IMR-90 (cell line): Measurements from ENCODE around the gene SH3TC1. TPM values are rescaled to one million over a fixed set of nuclear protein-coding genes. Genes with fewer than 3 reads are reported as not detected.

ENCODE experiments used
- ATAC-seq: fragments of 200-7000 bp; cut with Tn5 transposase; 2 replicates; pipeline ENCODE4 v1.9.1; 2020; ENCODE audit warnings: low read depth, mild to moderate bottlenecking, moderate library complexity
- BruUV-seq: library from RNA; stranded (reverse); fragments of 400-500 nt; replicated peaks from 2 replicates; lab custom pipeline; 2021; lab: Mats Ljungman, UMichigan
- CTCF ChIA-PET: fragments of 300-600 bp; formaldehyde crosslinking; extraction: SDS; loops from one replicate; lab custom pipeline; 2021; ENCODE audit warnings: antibody characterized with exemption; lab: Yijun Ruan, JAX
- POLR2A ChIA-PET: fragments of 300-600 bp; sonication (Branson Sonifier 250); formaldehyde crosslinking; loops from one replicate; lab custom pipeline; 2022; ENCODE audit warnings: antibody characterized with exemption; ENCODE audit not compliant: unreplicated experiment; lab: Charles Lee
- DNase-seq: peaks from one replicate; pipeline ENCODE4 v3.0.0; 2013
- H2AFZ ChIP-seq: replicated peaks from 2 replicates; pipeline ENCODE3; 2013; ENCODE audit warnings: low read length, mild to moderate bottlenecking; ENCODE audit not compliant: poor library complexity
- H2AK5ac ChIP-seq: 2 replicates; pipeline ENCODE4 v1.6.1; 2013; ENCODE audit warnings: low read depth, low read length, inconsistent platforms
- H2AK9ac ChIP-seq: replicated peaks from 2 replicates; pipeline ENCODE3; 2013; ENCODE audit warnings: mild to moderate bottlenecking, low read depth, low read length, moderate library complexity; ENCODE audit not compliant: poor library complexity
- H2BK120ac ChIP-seq: 2 replicates; pipeline ENCODE4 v1.6.1; 2013; ENCODE audit warnings: low read depth, low read length, inconsistent platforms
- H2BK15ac ChIP-seq: 3 replicates; pipeline ENCODE4 v1.6.1; 2013; ENCODE audit warnings: low read depth, low read length, inconsistent platforms
- H2BK20ac ChIP-seq: 2 replicates; pipeline ENCODE4 v1.6.1; 2013; ENCODE audit warnings: low read depth, mild to moderate bottlenecking, inconsistent platforms, low read length, moderate library complexity
- H2BK5ac ChIP-seq: 2 replicates; pipeline ENCODE4 v1.6.1; 2013; ENCODE audit warnings: mild to moderate bottlenecking, low read depth, low read length, inconsistent platforms; ENCODE audit not compliant: poor library complexity, severe bottlenecking
- H3K14ac ChIP-seq: replicated peaks from 2 replicates; pipeline ENCODE4 v1.6.1; 2013; ENCODE audit warnings: low read depth, low read length, inconsistent platforms
- H3K18ac ChIP-seq: 2 replicates; pipeline ENCODE4 v1.6.1; 2013; ENCODE audit warnings: low read depth, low read length, control low read depth
- H3K23ac ChIP-seq: 2 replicates; pipeline ENCODE4 v1.6.1; 2013; ENCODE audit warnings: low read depth, low read length, inconsistent platforms
- H3K27ac ChIP-seq: 2 replicates; pipeline ENCODE4 v1.5.1; 2013; ENCODE audit warnings: mild to moderate bottlenecking, control low read depth, low read length; ENCODE audit not compliant: insufficient read depth
- H3K27me3 ChIP-seq: 2 replicates; pipeline ENCODE4 v1.6.1; 2013; ENCODE audit warnings: low read length; ENCODE audit not compliant: control insufficient read depth, insufficient read depth
- H3K36me3 ChIP-seq: 2 replicates; pipeline ENCODE4 v1.6.1; 2013; ENCODE audit warnings: low read length, mixed read lengths; ENCODE audit not compliant: control insufficient read depth, insufficient read depth
- H3K4ac ChIP-seq: 2 replicates; pipeline ENCODE4 v1.6.1; 2013; ENCODE audit warnings: low read depth, low read length, inconsistent platforms
- H3K4me1 ChIP-seq: 2 replicates; pipeline ENCODE4 v1.6.1; 2013; ENCODE audit warnings: low read length, mixed read lengths; ENCODE audit not compliant: control insufficient read depth, insufficient read depth
- H3K4me2 ChIP-seq: 2 replicates; pipeline ENCODE4 v1.6.1; 2013; ENCODE audit warnings: low read depth, mild to moderate bottlenecking, control low read depth, low read length, moderate library complexity
- H3K4me3 ChIP-seq: 2 replicates; pipeline ENCODE4 v1.5.1; 2013; ENCODE audit warnings: low read depth, mild to moderate bottlenecking, control low read depth, low read length, moderate library complexity; ENCODE audit not compliant: insufficient read depth
- H3K56ac ChIP-seq: 2 replicates; pipeline ENCODE4 v1.6.1; 2013; ENCODE audit warnings: low read length, inconsistent platforms; ENCODE audit not compliant: insufficient read depth; ENCODE audit errors: extremely low read depth
- H3K79me1 ChIP-seq, 2 experiments: 2 replicates each; pipeline ENCODE4 v1.6.1; 2013; ENCODE audit warnings: low read length in 2 of 2, inconsistent platforms in 1 of 2, low read depth in 1 of 2
- H3K9ac ChIP-seq: 2 replicates; pipeline ENCODE4 v1.6.1; 2013; ENCODE audit warnings: low read depth, low read length, control low read depth
- H3K9me1 ChIP-seq: 2 replicates; pipeline ENCODE4 v1.6.1; 2013; ENCODE audit warnings: low read length, inconsistent platforms; ENCODE audit not compliant: insufficient read depth
- H3K9me3 ChIP-seq: 2 replicates; pipeline ENCODE4 v1.6.1; 2013; ENCODE audit warnings: low read length; ENCODE audit not compliant: control insufficient read depth, insufficient read depth
- H4K20me1 ChIP-seq: 2 replicates; pipeline ENCODE4 v1.6.1; 2013; ENCODE audit warnings: low read length, inconsistent platforms; ENCODE audit not compliant: insufficient read depth
- H4K5ac ChIP-seq: 2 replicates; pipeline ENCODE4 v1.6.1; 2013; ENCODE audit warnings: mild to moderate bottlenecking, low read depth, low read length, control low read depth
- H4K8ac ChIP-seq, 2 experiments: 2 replicates each; pipeline ENCODE4 v1.6.1; 2013; ENCODE audit warnings: low read depth in 2 of 2, low read length in 2 of 2, control low read depth in 1 of 2, inconsistent platforms in 1 of 2
- H4K91ac ChIP-seq: 2 replicates; pipeline ENCODE4 v1.6.1; 2013; ENCODE audit warnings: low read depth, low read length, inconsistent platforms; ENCODE audit not compliant: insufficient read depth
- BHLHE40 ChIP-seq: fragments of 150-350 bp; IDR thresholded peaks from 2 replicates; pipeline ENCODE4 v1.6.1; 2016; ENCODE audit warnings: mild to moderate bottlenecking, low read depth, low read length
- CEBPB ChIP-seq: IDR thresholded peaks from 2 replicates; pipeline ENCODE4 v1.6.1; 2012; ENCODE audit warnings: low read depth, low read length, improper control_type of control experiment
- CHD1 ChIP-seq: IDR thresholded peaks from 2 replicates; pipeline ENCODE4 v1.6.1; 2012; ENCODE audit warnings: low read depth, low read length, improper control_type of control experiment
- CTCF ChIP-seq: conservative IDR thresholded peaks from 2 replicates; pipeline ENCODE4 v1.5.1; 2012; ENCODE audit warnings: mild to moderate bottlenecking, low read depth, low read length, improper control_type of control experiment
- ELK1 ChIP-seq: fragments of 150-350 bp; IDR thresholded peaks from 2 replicates; pipeline ENCODE4 v1.6.1; 2016; ENCODE audit warnings: low read depth, mild to moderate bottlenecking, low read length, moderate library complexity, borderline replicate concordance
- FOS ChIP-seq: fragments of 150-350 bp; IDR thresholded peaks from 2 replicates; pipeline ENCODE4 v1.6.1; 2016; ENCODE audit warnings: low read depth, low read length
- MAFK ChIP-seq: IDR thresholded peaks from 2 replicates; pipeline ENCODE4 v1.6.1; 2012; ENCODE audit warnings: low read depth, low read length, improper control_type of control experiment
- MAZ ChIP-seq: IDR thresholded peaks from 2 replicates; pipeline ENCODE4 v1.6.1; 2012; ENCODE audit warnings: low read depth, mild to moderate bottlenecking, low read length, improper control_type of control experiment, moderate library complexity, borderline replicate concordance
- MXI1 ChIP-seq: IDR thresholded peaks from 2 replicates; pipeline ENCODE4 v1.6.1; 2012; ENCODE audit warnings: low read depth, mild to moderate bottlenecking, low read length, moderate library complexity, borderline replicate concordance
- NFE2L2 ChIP-seq: fragments of 150-350 bp; IDR thresholded peaks from 2 replicates; pipeline ENCODE4 v1.6.1; 2016; ENCODE audit warnings: low read depth, mild to moderate bottlenecking, low read length
- POLR2A ChIP-seq: IDR thresholded peaks from 2 replicates; pipeline ENCODE4 v1.6.1; 2012; ENCODE audit warnings: mild to moderate bottlenecking, low read depth, low read length
- RAD21 ChIP-seq: IDR thresholded peaks from 2 replicates; pipeline ENCODE4 v1.6.1; 2012; ENCODE audit warnings: low read length, improper control_type of control experiment
- RCOR1 ChIP-seq: IDR thresholded peaks from 2 replicates; pipeline ENCODE4 v1.6.1; 2012; ENCODE audit warnings: mild to moderate bottlenecking, low read length, improper control_type of control experiment; ENCODE audit not compliant: insufficient replicate concordance
- RFX5 ChIP-seq: IDR thresholded peaks from 2 replicates; pipeline ENCODE4 v1.8.0; 2012; ENCODE audit warnings: low read depth, mild to moderate bottlenecking, low read length, moderate library complexity
- SMC3 ChIP-seq: fragments of 150-350 bp; IDR thresholded peaks from 2 replicates; pipeline ENCODE4 v1.6.1; 2016; ENCODE audit warnings: low read depth, mild to moderate bottlenecking, antibody characterized with exemption, low read length, moderate library complexity
- WGBS, 2 experiments: methylation state at CpG; one replicate each; pipeline versions ENCODE4 v1.1.5 to v1.1.7; 2013; ENCODE audit warnings: missing lambda C conversion rate in 2 of 2; ENCODE audit not compliant: insufficient read length in 1 of 2; ENCODE audit errors: extremely low coverage in 2 of 2; 5-methylcytosine and 5-hydroxymethylcytosine counted together
- dilution Hi-C: fragments of 300-500 bp; cut with HindIII; formaldehyde crosslinking; loops from one replicate; pipeline ENCODE4 v1.14.3; 2018; ENCODE audit warnings: low sequenced_read_pairs; ENCODE audit not compliant: unreplicated experiment
- in situ Hi-C: fragments of 300-500 bp; cut with MboI; formaldehyde crosslinking; loops from 3 replicates; pipeline ENCODE4 v1.14.3; 2019; ENCODE audit warnings: low sequenced_read_pairs, inconsistent platforms, mixed read lengths
- intact Hi-C: fragments of 100-400 bp; cut with micrococcal nuclease; formaldehyde crosslinking; loops from 2 replicates; pipeline ENCODE4 v1.10.0; 2022
- polyA plus RNA-seq, 3 experiments: library from polyadenylated mRNA; depleted of rRNA; stranded (reverse); fragments of >200 nt; gene quantifications; 2 replicates each; pipeline ENCODE4 v1.2.3, GENCODE V29; 2012; ENCODE audit warnings: low replicate concordance in 1 of 3
- total RNA-seq: library from RNA; depleted of rRNA; stranded (reverse); fragments of >200 nt; gene quantifications from 2 replicates; pipeline ENCODE4 v1.2.3, GENCODE V29; 2012
- TF ChIP-seq, protein P1 (sequence below): fragments of 150-350 bp; IDR thresholded peaks from 2 replicates; pipeline ENCODE4 v1.6.1; 2017; ENCODE audit warnings: mild to moderate bottlenecking, antibody characterized with exemption, low read length, low read depth

Gene SH3TC1
- total and polyA plus RNA-seq, 2 of the 4 experiments (the other 2 are of a cell fraction) = 1.6 to 2.2 TPM

DNA sequence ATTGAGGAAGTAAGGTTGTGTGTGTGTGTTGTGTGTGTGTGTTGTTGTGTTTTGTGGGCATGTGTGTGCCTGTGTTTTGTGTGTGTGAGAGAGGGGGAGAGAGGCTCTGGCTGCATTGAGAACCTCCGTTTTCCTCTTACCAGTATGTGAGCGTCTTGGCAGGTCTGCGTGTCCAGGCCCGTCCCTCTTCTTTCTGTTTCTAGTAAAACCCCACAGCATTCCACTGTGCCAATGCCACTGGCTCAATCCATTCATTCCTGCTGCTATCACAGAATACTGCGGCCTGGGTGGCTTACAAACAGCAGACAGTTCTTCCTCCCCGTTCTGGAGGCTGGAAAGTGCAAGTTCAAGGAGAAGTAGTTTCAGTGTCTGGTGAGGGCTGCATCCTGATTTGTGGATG lies 55.0 kb downstream of the SH3TC1 start:
- Histone ChIP-seq H3K27ac (no peak overlapping the region), H4K5ac (no peak overlapping the region), H3K9me1 (no peaks in the 10 kb centered on the region; the same call in 1 of the 2 replicates), H3K36me3 (no peaks in the 10 kb centered on the region), H4K8ac (no peak overlapping the region), H3K14ac (no peak overlapping the region), H2AK5ac (no peak overlapping the region; the same call in 1 of the 2 replicates), H3K4me3 (no peak overlapping the region), H3K4ac (no peak overlapping the region), H3K18ac (no peak overlapping the region), H2BK5ac (no peak overlapping the region), H3K56ac (no peak overlapping the region), H2BK20ac (no peak overlapping the region), H2BK15ac (no peak overlapping the region), H3K4me1 (peaks cover 7% of the 10 kb centered on the region; the same call in 1 of the 2 replicates), H3K23ac (no peak overlapping the region), H3K79me1 (no peaks in the 10 kb centered on the region), H2AFZ (no peak overlapping the region), H4K20me1 (no peaks in the 10 kb centered on the region; the same call in 1 of the 2 replicates), H3K9ac (no peak overlapping the region), H3K4me2 (no peak overlapping the region), H3K27me3 (peaks cover 5% of the 10 kb centered on the region; the same call in 1 of the 2 replicates), H3K9me3 (no peaks in the 10 kb centered on the region), H2BK120ac (no peak overlapping the region), H4K91ac (no peak overlapping the region), H2AK9ac (no peak overlapping the region)
- ATAC-seq = no peak
- WGBS, 2 experiments = no CpG with 5 or more reads among the region's 6 CpGs
- intact Hi-C loops (no loop called here), in situ Hi-C loops (no loop called here), dilution Hi-C loops (no loop called here)
- ChIA-PET POLR2A (no interaction called here), CTCF (no interaction called here)
- no TSS peak for BruUV-seq
- DNase-seq = no peak
- TF ChIP-seq RFX5 = no peak
- TF ChIP-seq MXI1 = no peak
- no peak for TF ChIP-seq SMC3
- no peak for TF ChIP-seq RAD21
- TF ChIP-seq CEBPB = no peak
- TF ChIP-seq ELK1 = no peak
- no peak for TF ChIP-seq RCOR1
- TF ChIP-seq POLR2A = no peak
- TF ChIP-seq NFE2L2 = no peak
- TF ChIP-seq, protein P1, sequence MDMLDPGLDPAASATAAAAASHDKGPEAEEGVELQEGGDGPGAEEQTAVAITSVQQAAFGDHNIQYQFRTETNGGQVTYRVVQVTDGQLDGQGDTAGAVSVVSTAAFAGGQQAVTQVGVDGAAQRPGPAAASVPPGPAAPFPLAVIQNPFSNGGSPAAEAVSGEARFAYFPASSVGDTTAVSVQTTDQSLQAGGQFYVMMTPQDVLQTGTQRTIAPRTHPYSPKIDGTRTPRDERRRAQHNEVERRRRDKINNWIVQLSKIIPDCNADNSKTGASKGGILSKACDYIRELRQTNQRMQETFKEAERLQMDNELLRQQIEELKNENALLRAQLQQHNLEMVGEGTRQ = no peak
- no peak for TF ChIP-seq MAZ
- no peak for TF ChIP-seq CTCF
- no peak for TF ChIP-seq FOS
- no peak for TF ChIP-seq CHD1
- no peak for TF ChIP-seq BHLHE40
- no peak for TF ChIP-seq MAFK
